ENCODE results near the gene IL20RA.
"Not testable (repeated sequence)": the region's sequence is repeated elsewhere in the genome, so short reads cannot be mapped to it uniquely, and the experiment has no call there.

The IL20RA gene

DNA sequence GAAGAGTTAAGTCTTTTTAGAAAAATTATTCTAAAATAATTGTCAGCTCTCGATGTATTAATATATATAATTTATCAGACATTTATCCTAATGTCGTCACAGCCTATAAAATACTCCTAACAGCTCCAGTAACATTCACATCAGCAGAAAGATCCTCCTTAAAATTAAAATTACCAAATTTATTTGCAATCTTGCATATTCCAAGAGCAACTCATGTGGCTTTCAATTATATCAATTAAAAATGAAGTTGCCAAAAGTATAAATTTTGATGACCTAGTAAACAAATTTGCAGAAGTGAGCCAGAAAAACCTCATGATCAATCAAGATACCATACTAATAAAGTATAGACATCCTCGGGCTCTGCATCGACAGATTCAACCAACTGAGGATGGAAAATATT lies 60.2 kb downstream of the IL20RA start:
- H3K27ac Mint-ChIP-seq: no peak overlapping the region
- H3K4me1 Mint-ChIP-seq (ENCODE audit: low read depth): no peaks in the 10 kb centered on the region
- H3K36me3 Mint-ChIP-seq (ENCODE audit: low read depth): no peaks in the 10 kb centered on the region
- no peak overlapping the region for H3K4me3 Mint-ChIP-seq
- H3K27me3 Mint-ChIP-seq (ENCODE audit: low read depth): peaks cover 59% of the 10 kb centered on the region
- DNase-seq (ENCODE audit: low spot score): no peak
- H3K9me3 Mint-ChIP-seq: no peaks in the 10 kb centered on the region

- H3K27ac Mint-ChIP-seq: no peak overlapping the region
- H3K27me3 Mint-ChIP-seq (ENCODE audit: low read depth): peaks cover 55% of the 10 kb centered on the region
- H3K4me1 Mint-ChIP-seq (ENCODE audit: low read depth): no peaks in the 10 kb centered on the region
These were observed 61.1 kb downstream of the IL20RA start for GRCh38 chr6:136983687-136984086.

DNA sequence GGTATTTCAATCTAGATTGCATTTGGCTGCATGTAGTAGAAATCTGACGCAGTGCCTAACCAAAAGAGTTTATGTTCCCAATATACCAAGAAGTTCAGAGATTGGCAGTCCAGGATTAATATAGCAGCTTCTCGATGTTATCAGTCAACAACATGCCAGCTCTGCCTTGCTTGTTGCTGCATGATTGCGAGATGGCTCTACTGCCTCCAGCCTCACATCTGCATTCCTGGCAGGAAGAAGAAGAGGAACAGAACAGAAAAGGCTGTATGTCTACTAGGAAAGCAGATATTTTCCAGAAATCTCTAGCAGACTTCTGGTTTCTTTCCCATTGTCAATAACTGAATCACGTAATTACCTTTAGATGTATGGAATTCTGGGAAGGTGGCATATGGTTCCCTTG lies 61.8 kb downstream of the IL20RA start:
- H3K27me3 Mint-ChIP-seq (ENCODE audit: low read depth): peaks cover 47% of the 10 kb centered on the region
- no peaks in the 10 kb centered on the region for H3K36me3 Mint-ChIP-seq (ENCODE audit: low read depth)
- no peak for DNase-seq (ENCODE audit: low spot score)
- H3K4me3 Mint-ChIP-seq: no peak overlapping the region
- no peaks in the 10 kb centered on the region for H3K9me3 Mint-ChIP-seq
- no peaks in the 10 kb centered on the region for H3K4me1 Mint-ChIP-seq (ENCODE audit: low read depth)
- no peak overlapping the region for H3K27ac Mint-ChIP-seq

More at GRCh38 chr6:136983687-136984086, 61.1 kb downstream of the IL20RA start:
- Mint-ChIP-seq H3K4me3 (no peak overlapping the region), H3K36me3 (ENCODE audit: low read depth) (no peaks in the 10 kb centered on the region), H3K9me3 (no peaks in the 10 kb centered on the region)
- DNase-seq (ENCODE audit: low spot score): no peak

GRCh38 chr6:136980070-136980469 lies 64.7 kb downstream of the IL20RA start:
- Mint-ChIP-seq H3K4me1 (ENCODE audit: low read depth) (no peaks in the 10 kb centered on the region), H3K27ac (no peak overlapping the region), H3K4me3 (no peak overlapping the region), H3K9me3 (no peaks in the 10 kb centered on the region), H3K36me3 (ENCODE audit: low read depth) (no peaks in the 10 kb centered on the region), H3K27me3 (ENCODE audit: low read depth) (peaks cover 36% of the 10 kb centered on the region)
- no peak for DNase-seq (ENCODE audit: low spot score)

- no peak overlapping the region for H3K27ac Mint-ChIP-seq
- no peak for DNase-seq (ENCODE audit: low spot score)
- peaks cover 36% of the 10 kb centered on the region for H3K27me3 Mint-ChIP-seq (ENCODE audit: low read depth)
- H3K4me3 Mint-ChIP-seq: no peak overlapping the region
- no peaks in the 10 kb centered on the region for H3K4me1 Mint-ChIP-seq (ENCODE audit: low read depth)
- no peaks in the 10 kb centered on the region for H3K36me3 Mint-ChIP-seq (ENCODE audit: low read depth)
- no peaks in the 10 kb centered on the region for H3K9me3 Mint-ChIP-seq
These were observed 65.6 kb downstream of the IL20RA start for GRCh38 chr6:136979206-136979605.

DNA sequence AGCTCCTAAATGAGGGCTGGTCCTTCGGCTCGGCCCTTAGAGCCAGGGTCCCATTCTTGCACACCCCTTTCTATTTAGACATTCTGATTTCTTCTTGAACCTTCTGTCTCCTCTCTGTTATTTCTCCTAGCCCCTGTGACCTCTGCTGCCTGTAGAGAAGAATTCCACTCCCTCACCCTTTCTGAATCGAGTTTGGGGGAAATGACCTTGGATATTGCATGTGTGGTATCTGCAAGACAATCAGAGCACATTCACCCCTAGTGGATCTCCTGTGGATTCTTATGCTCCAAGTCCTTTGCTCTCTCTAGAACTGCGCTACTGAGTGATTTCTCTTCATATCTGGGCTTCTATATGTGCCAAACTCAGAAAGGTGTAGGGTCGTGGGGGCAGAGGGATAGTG lies 67.7 kb downstream of the IL20RA start:
- Mint-ChIP-seq H3K27ac (no peak overlapping the region), H3K27me3 (ENCODE audit: low read depth) (peaks cover 32% of the 10 kb centered on the region), H3K4me1 (ENCODE audit: low read depth) (no peaks in the 10 kb centered on the region), H3K9me3 (no peaks in the 10 kb centered on the region), H3K4me3 (no peak overlapping the region), H3K36me3 (ENCODE audit: low read depth) (no peaks in the 10 kb centered on the region)
- DNase-seq (ENCODE audit: low spot score): no peak

DNA sequence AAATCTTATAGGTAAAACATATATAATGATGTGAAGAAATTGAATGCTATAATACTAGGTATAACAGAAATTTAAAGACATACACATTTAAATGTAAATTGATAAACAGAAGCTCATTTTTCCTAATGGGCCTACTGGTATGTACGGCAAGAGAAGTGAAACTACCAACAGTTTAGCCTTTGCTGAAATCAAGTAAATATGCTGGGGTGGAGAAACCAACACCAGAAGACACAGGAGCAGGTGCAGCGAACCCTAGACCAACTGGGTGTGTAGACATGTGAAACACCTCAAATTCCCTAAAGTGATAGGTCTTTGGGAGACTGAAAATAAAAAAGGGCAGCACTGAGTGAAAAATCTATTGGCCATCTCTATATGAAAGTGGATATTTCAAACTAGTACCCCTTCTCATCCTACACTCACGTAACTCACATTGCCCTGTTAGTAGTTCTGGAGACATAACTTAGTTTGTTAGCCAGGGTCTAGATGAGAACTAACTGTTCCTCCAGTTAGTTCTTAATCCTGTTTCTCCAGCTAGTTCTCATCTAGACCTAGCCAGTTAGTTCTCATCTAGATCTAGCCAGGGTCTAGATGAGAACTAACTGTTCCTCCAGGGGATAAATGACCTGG lies 69.6 kb downstream of the IL20RA start:
- Mint-ChIP-seq H3K36me3 (ENCODE audit: low read depth) (no peaks in the 10 kb centered on the region), H3K27me3 (ENCODE audit: low read depth) (peaks cover 31% of the 10 kb centered on the region)
- no peak for DNase-seq (ENCODE audit: low spot score)

GRCh38 chr6:136973781-136974180 lies 71.0 kb downstream of the IL20RA start:
- H3K4me3 Mint-ChIP-seq; H3K9me3 Mint-ChIP-seq; H3K4me1 Mint-ChIP-seq (ENCODE audit: low read depth); H3K36me3 Mint-ChIP-seq (ENCODE audit: low read depth); DNase-seq (ENCODE audit: low spot score); H3K27ac Mint-ChIP-seq: not testable (repeated sequence)
- peaks cover 25% of the 10 kb centered on the region for H3K27me3 Mint-ChIP-seq (ENCODE audit: low read depth)

More for the DNA sequence above, 69.6 kb downstream of the IL20RA start:
- Mint-ChIP-seq H3K9me3 (no peaks in the 10 kb centered on the region), H3K4me1 (ENCODE audit: low read depth) (no peaks in the 10 kb centered on the region), H3K4me3 (no peak overlapping the region), H3K27ac (no peak overlapping the region)

- no peak overlapping the region for H3K27ac Mint-ChIP-seq
- peaks cover 1% of the 10 kb centered on the region for H3K4me1 Mint-ChIP-seq (ENCODE audit: low read depth)
- no peak overlapping the region for H3K4me3 Mint-ChIP-seq
- peaks cover 34% of the 10 kb centered on the region for H3K27me3 Mint-ChIP-seq (ENCODE audit: low read depth)
- no peaks in the 10 kb centered on the region for H3K9me3 Mint-ChIP-seq
- no peak for DNase-seq (ENCODE audit: low spot score)
- no peaks in the 10 kb centered on the region for H3K36me3 Mint-ChIP-seq (ENCODE audit: low read depth)
These were observed 73.2 kb downstream of the IL20RA start for GRCh38 chr6:136971609-136972008.

- Mint-ChIP-seq H3K27me3 (ENCODE audit: low read depth) (peaks cover 39% of the 10 kb centered on the region), H3K4me1 (ENCODE audit: low read depth) (peaks cover 3% of the 10 kb centered on the region), H3K9me3 (no peaks in the 10 kb centered on the region), H3K27ac (no peak overlapping the region), H3K36me3 (ENCODE audit: low read depth) (no peaks in the 10 kb centered on the region), H3K4me3 (no peak overlapping the region)
- no peak for DNase-seq (ENCODE audit: low spot score)
These were observed 74.8 kb downstream of the IL20RA start for GRCh38 chr6:136969930-136970329.

GRCh38 chr6:136969433-136969832 lies 75.3 kb downstream of the IL20RA start:
- Mint-ChIP-seq H3K4me3 (no peak overlapping the region), H3K27me3 (ENCODE audit: low read depth) (peaks cover 40% of the 10 kb centered on the region), H3K4me1 (ENCODE audit: low read depth) (peaks cover 4% of the 10 kb centered on the region), H3K36me3 (ENCODE audit: low read depth) (no peaks in the 10 kb centered on the region), H3K27ac (no peak overlapping the region), H3K9me3 (no peaks in the 10 kb centered on the region)
- DNase-seq (ENCODE audit: low spot score): no peak

- no peak for DNase-seq (ENCODE audit: low spot score)
- Mint-ChIP-seq H3K27me3 (ENCODE audit: low read depth) (peaks cover 45% of the 10 kb centered on the region), H3K9me3 (no peaks in the 10 kb centered on the region), H3K4me1 (ENCODE audit: low read depth) (peaks cover 4% of the 10 kb centered on the region), H3K4me3 (no peak overlapping the region), H3K27ac (no peak overlapping the region), H3K36me3 (ENCODE audit: low read depth) (no peaks in the 10 kb centered on the region)
These were observed 75.9 kb downstream of the IL20RA start for GRCh38 chr6:136968837-136969236.

GRCh38 chr6:136967876-136968752 lies 76.7 kb downstream of the IL20RA start:
- no peak overlapping the region for H3K4me3 Mint-ChIP-seq
- peaks cover 4% of the 10 kb centered on the region for H3K4me1 Mint-ChIP-seq (ENCODE audit: low read depth)
- peak; percentile 44 for DNase-seq (ENCODE audit: low spot score)
- H3K9me3 Mint-ChIP-seq: no peaks in the 10 kb centered on the region
- H3K27me3 Mint-ChIP-seq (ENCODE audit: low read depth): peaks cover 42% of the 10 kb centered on the region
- H3K36me3 Mint-ChIP-seq (ENCODE audit: low read depth): no peaks in the 10 kb centered on the region
- H3K27ac Mint-ChIP-seq: no peak overlapping the region

DNA sequence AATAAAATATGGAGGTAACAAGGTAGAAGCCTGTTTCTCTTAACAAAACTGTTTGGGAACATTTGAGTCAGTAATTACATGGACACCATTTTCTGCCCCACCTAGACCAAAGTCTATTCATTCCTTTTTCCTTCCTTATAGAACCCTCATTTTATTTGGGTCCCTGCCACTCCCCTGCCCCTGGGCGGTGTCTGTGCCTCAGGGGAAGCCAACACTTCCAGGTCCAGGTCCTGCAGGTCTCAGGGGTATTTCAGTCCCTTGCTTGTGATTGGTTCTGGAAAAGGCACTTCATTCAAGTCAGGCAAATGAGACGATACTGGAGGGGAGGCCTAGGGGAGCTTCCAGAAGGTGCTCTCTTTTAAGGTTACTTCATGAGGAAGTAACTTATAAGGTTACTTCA lies 80.4 kb downstream of the IL20RA start:
- Mint-ChIP-seq H3K4me3 (no peak overlapping the region), H3K4me1 (ENCODE audit: low read depth) (peaks cover 4% of the 10 kb centered on the region), H3K27me3 (ENCODE audit: low read depth) (peaks cover 39% of the 10 kb centered on the region), H3K9me3 (no peaks in the 10 kb centered on the region), H3K36me3 (ENCODE audit: low read depth) (no peaks in the 10 kb centered on the region), H3K27ac (no peak overlapping the region)
- DNase-seq (ENCODE audit: low spot score): no peak
